ENCODE data around the gene KCNIP4.

KCNIP4 gene

DNA sequence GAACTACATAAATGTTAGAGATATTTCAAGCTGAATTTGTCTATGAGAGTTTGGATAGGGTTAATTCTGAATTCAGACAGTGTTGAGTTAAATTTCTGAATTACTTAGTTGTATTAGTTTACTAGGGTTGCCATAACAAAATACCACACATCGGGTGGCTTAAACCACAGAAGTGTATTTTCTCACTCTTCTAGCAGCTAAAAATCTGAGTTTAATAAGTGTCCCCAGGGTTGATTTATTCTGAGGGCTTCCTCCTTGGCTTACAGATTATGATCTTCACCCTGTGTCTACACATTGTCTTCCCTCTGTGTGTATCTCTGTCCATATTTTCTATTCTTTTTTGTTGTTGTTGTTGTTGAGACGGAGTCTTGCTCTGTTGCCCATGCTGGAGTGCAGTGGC, 929.8 kb downstream of the KCNIP4 start:
- Histone ChIP-seq H3K4me1 (ENCODE audit: control insufficient read depth, insufficient read depth, low read length) (no peaks in the 10 kb centered on the region), H3K9ac (ENCODE audit: low read length) (no peak overlapping the region), H3K4me3 (ENCODE audit: low read depth, low read length) (no peak overlapping the region), H3K27me3 (ENCODE audit: control insufficient read depth, insufficient read depth, low read length) (no peaks in the 10 kb centered on the region), H3K36me3 (ENCODE audit: control insufficient read depth, insufficient read depth, low read length) (no peaks in the 10 kb centered on the region), H3K27ac (ENCODE audit: low read depth, low read length) (no peak overlapping the region), H3K9me3 (ENCODE audit: control insufficient read depth, insufficient read depth, low read depth, low read length) (no peaks in the 10 kb centered on the region)

DNA sequence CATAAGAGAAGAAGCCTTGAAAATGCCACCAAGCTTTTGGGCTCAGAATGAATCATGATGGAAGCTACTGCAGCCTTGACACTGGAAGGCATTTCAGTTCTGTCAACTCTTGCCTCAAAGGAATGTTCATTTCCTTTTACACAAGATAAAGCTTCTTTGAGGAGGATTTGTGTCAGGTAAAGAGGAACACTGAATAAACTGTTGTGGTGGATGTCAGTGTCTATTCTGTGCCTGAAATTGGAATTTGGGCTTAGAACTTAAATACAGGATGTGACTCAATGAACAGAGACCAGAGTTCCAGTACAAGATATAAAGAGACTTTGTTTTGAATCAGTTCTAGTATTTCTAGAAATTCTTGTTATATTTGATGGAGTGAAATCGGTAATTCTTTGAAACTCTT, 935.1 kb downstream of the KCNIP4 start:
- Histone ChIP-seq H3K9ac (ENCODE audit: low read length) (no peak overlapping the region), H3K4me3 (ENCODE audit: low read depth, low read length) (no peak overlapping the region), H3K4me1 (ENCODE audit: control insufficient read depth, insufficient read depth, low read length) (no peaks in the 10 kb centered on the region), H3K27me3 (ENCODE audit: control insufficient read depth, insufficient read depth, low read length) (no peaks in the 10 kb centered on the region), H3K9me3 (ENCODE audit: control insufficient read depth, insufficient read depth, low read depth, low read length) (no peaks in the 10 kb centered on the region), H3K27ac (ENCODE audit: low read depth, low read length) (no peak overlapping the region), H3K36me3 (ENCODE audit: control insufficient read depth, insufficient read depth, low read length) (no peaks in the 10 kb centered on the region)

DNA sequence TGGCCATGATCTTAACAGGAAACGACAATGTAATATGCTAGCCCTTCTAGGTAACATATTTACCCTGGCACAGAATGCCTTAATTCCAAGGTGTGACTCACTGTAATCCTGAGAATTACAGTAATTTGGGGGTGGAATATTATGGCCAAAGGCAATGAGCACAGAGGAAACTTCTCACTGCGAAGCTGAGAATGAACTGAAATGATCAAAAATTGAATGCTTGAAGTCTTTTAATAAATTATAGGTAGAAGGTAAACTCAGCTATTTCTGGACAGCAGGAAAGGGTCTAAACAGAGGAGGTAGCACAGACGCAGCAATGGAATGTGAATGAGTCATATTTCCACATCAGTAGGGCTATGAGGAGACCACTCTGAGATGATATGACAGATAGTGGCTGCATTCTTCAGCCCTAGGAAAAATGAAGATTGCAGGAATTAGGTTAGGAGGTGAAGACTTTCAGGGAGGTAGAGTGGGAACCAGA, 935.7 kb downstream of the KCNIP4 start:
- H3K27me3 ChIP-seq (ENCODE audit: control insufficient read depth, insufficient read depth, low read length): no peaks in the 10 kb centered on the region
- H3K4me1 ChIP-seq (ENCODE audit: control insufficient read depth, insufficient read depth, low read length): no peaks in the 10 kb centered on the region
- H3K4me3 ChIP-seq (ENCODE audit: low read depth, low read length): no peak overlapping the region
- H3K9ac ChIP-seq (ENCODE audit: low read length): no peak overlapping the region
- no peak overlapping the region for H3K27ac ChIP-seq (ENCODE audit: low read depth, low read length)
- H3K36me3 ChIP-seq (ENCODE audit: control insufficient read depth, insufficient read depth, low read length): no peaks in the 10 kb centered on the region
- no peaks in the 10 kb centered on the region for H3K9me3 ChIP-seq (ENCODE audit: control insufficient read depth, insufficient read depth, low read depth, low read length)

DNA sequence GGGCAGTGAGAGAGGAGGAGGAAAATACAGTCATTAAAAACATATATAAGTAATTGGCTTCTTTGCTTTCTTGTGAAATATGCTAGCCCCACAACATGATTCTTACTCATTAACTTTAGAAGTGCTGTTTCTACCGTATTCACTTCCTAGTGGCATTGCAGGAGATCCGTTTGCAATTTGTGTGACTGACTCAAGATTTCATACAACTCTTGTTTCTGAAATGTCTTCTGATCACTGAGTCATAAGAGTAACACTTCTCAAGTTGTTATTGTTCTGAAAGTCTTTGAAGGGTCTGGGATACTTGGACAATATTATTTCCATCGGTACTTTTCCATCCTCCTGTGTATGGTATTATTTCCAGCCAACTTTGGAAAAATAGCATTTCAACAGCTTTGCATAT, 937.5 kb downstream of the KCNIP4 start:
- Histone ChIP-seq H3K4me3 (ENCODE audit: low read depth, low read length) (no peak overlapping the region), H3K27ac (ENCODE audit: low read depth, low read length) (no peak overlapping the region), H3K27me3 (ENCODE audit: control insufficient read depth, insufficient read depth, low read length) (no peaks in the 10 kb centered on the region), H3K4me1 (ENCODE audit: control insufficient read depth, insufficient read depth, low read length) (no peaks in the 10 kb centered on the region), H3K9me3 (ENCODE audit: control insufficient read depth, insufficient read depth, low read depth, low read length) (no peaks in the 10 kb centered on the region), H3K36me3 (ENCODE audit: control insufficient read depth, insufficient read depth, low read length) (no peaks in the 10 kb centered on the region), H3K9ac (ENCODE audit: low read length) (no peak overlapping the region)

DNA sequence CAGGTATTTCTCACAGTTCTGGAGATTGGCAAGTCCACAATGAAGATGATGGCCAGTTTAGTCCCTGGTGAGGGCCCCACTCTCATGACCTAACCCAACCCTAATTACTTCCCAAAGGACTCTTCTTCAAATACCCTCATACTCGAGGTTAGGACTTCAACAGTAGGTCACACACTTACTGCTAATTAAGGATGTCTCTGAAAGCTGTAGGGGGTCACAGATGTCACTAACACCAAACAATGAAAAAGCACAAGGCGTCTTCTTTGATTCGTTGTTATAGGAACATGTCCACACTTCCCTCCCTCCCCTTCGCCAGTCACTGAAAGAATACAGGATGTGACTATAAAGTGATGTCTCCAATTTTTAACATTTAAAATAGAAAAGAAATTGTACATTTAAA, 938.6 kb downstream of the KCNIP4 start:
- no peak overlapping the region for H3K4me3 ChIP-seq (ENCODE audit: low read depth, low read length)
- H3K36me3 ChIP-seq (ENCODE audit: control insufficient read depth, insufficient read depth, low read length): no peaks in the 10 kb centered on the region
- no peak overlapping the region for H3K9ac ChIP-seq (ENCODE audit: low read length)
- no peaks in the 10 kb centered on the region for H3K27me3 ChIP-seq (ENCODE audit: control insufficient read depth, insufficient read depth, low read length)
- no peaks in the 10 kb centered on the region for H3K9me3 ChIP-seq (ENCODE audit: control insufficient read depth, insufficient read depth, low read depth, low read length)
- no peak overlapping the region for H3K27ac ChIP-seq (ENCODE audit: low read depth, low read length)
- no peaks in the 10 kb centered on the region for H3K4me1 ChIP-seq (ENCODE audit: control insufficient read depth, insufficient read depth, low read length)

DNA sequence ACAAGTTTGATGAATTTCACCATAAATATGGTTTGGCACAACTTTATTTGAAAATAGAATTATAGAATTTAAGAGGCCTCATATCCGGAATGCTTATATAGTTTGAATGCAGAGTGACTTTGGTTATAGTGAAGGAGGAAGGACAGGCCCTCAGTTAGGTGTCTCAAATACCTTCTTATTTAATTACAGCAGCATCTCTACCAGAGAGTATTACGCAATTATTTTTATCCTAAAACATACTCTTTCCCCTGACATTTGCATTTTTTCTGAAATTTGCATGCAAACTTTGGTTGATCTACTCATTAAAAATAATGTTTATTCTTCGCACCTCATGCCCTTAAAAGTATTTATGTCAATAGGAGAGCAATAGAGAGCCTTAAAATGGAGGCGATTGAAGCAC, 942.9 kb downstream of the KCNIP4 start:
- H3K4me1 ChIP-seq (ENCODE audit: control insufficient read depth, insufficient read depth, low read length): peaks cover 3% of the 10 kb centered on the region; the same call in 1 of the 2 replicates
- H3K9me3 ChIP-seq (ENCODE audit: control insufficient read depth, insufficient read depth, low read depth, low read length): no peaks in the 10 kb centered on the region
- H3K9ac ChIP-seq (ENCODE audit: low read length): no peak overlapping the region
- no peak overlapping the region for H3K27ac ChIP-seq (ENCODE audit: low read depth, low read length)
- H3K4me3 ChIP-seq (ENCODE audit: low read depth, low read length): no peak overlapping the region
- no peaks in the 10 kb centered on the region for H3K36me3 ChIP-seq (ENCODE audit: control insufficient read depth, insufficient read depth, low read length)
- no peaks in the 10 kb centered on the region for H3K27me3 ChIP-seq (ENCODE audit: control insufficient read depth, insufficient read depth, low read length)

DNA sequence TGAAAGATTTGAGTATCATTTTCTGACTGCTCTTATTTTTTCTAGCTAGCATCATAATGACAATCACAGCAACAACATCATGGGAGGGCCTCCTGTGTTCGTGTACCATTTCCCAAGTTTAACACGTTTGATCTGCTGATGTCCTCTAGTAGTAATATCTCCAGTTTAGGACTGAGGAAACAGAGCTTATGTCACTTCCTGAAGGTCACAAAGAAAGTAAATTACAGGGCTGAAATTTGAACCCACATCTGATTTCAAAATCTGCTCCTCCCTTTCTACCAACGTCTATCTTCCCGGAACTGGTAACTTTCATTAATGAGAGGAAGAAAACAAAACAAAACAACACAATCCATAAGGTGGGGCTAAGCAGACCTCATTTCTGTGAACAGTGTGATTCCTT, 945.6 kb downstream of the KCNIP4 start:
- H3K27ac ChIP-seq (ENCODE audit: low read depth, low read length): no peak overlapping the region
- no peaks in the 10 kb centered on the region for H3K36me3 ChIP-seq (ENCODE audit: control insufficient read depth, insufficient read depth, low read length)
- no peak overlapping the region for H3K9ac ChIP-seq (ENCODE audit: low read length)
- H3K4me3 ChIP-seq (ENCODE audit: low read depth, low read length): no peak overlapping the region
- no peaks in the 10 kb centered on the region for H3K27me3 ChIP-seq (ENCODE audit: control insufficient read depth, insufficient read depth, low read length)
- H3K4me1 ChIP-seq (ENCODE audit: control insufficient read depth, insufficient read depth, low read length): peaks cover 3% of the 10 kb centered on the region; the same call in 1 of the 2 replicates
- H3K9me3 ChIP-seq (ENCODE audit: control insufficient read depth, insufficient read depth, low read depth, low read length): no peaks in the 10 kb centered on the region

DNA sequence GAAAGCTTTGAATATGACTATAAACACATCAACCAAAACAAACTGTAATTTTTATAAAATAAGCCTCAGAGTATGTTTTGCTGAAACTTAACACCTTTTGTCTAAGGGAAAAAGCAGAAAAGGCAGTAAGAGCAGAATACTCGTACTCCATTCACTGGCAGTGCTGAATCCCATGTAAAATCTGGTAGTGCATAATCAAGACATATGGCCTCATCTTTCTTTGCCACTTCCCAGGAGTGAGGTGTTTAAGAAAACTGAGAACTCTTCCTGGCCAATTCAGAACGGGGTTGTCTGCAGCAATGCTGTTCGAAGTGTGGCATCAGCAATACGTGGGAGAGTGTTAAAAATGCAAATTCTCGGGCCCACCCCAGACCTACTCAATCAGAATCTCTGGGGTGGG, 946.3 kb downstream of the KCNIP4 start:
- peaks cover 3% of the 10 kb centered on the region; the same call in 1 of the 2 replicates for H3K4me1 ChIP-seq (ENCODE audit: control insufficient read depth, insufficient read depth, low read length)
- H3K9me3 ChIP-seq (ENCODE audit: control insufficient read depth, insufficient read depth, low read depth, low read length): no peaks in the 10 kb centered on the region
- no peak overlapping the region for H3K27ac ChIP-seq (ENCODE audit: low read depth, low read length)
- H3K27me3 ChIP-seq (ENCODE audit: control insufficient read depth, insufficient read depth, low read length): no peaks in the 10 kb centered on the region
- no peak overlapping the region for H3K9ac ChIP-seq (ENCODE audit: low read length)
- no peaks in the 10 kb centered on the region for H3K36me3 ChIP-seq (ENCODE audit: control insufficient read depth, insufficient read depth, low read length)
- no peak overlapping the region for H3K4me3 ChIP-seq (ENCODE audit: low read depth, low read length)

DNA sequence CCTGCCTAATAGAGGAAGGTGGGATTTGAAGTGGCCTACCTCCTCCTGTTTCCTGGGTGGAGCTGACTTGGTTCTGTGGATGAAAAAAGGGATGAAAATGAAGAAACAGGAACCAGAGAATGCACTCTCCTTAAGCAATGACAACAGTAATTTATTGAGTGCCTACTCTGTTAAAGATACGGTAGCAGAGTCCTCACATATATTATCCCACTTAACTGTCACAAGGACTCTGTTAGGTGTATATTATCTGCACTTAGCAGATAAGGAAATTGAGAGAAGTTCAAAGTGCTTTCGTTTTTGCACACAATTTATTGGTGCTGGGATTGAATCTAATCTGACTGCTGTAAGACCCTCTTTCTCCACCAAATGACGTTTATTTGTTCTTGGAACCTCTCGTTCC, 947.1 kb downstream of the KCNIP4 start:
- Histone ChIP-seq H3K9ac (ENCODE audit: low read length) (no peak overlapping the region), H3K4me3 (ENCODE audit: low read depth, low read length) (no peak overlapping the region), H3K4me1 (ENCODE audit: control insufficient read depth, insufficient read depth, low read length) (peaks cover 3% of the 10 kb centered on the region; the same call in 1 of the 2 replicates), H3K27ac (ENCODE audit: low read depth, low read length) (no peak overlapping the region), H3K27me3 (ENCODE audit: control insufficient read depth, insufficient read depth, low read length) (no peaks in the 10 kb centered on the region), H3K9me3 (ENCODE audit: control insufficient read depth, insufficient read depth, low read depth, low read length) (no peaks in the 10 kb centered on the region), H3K36me3 (ENCODE audit: control insufficient read depth, insufficient read depth, low read length) (no peaks in the 10 kb centered on the region)

DNA sequence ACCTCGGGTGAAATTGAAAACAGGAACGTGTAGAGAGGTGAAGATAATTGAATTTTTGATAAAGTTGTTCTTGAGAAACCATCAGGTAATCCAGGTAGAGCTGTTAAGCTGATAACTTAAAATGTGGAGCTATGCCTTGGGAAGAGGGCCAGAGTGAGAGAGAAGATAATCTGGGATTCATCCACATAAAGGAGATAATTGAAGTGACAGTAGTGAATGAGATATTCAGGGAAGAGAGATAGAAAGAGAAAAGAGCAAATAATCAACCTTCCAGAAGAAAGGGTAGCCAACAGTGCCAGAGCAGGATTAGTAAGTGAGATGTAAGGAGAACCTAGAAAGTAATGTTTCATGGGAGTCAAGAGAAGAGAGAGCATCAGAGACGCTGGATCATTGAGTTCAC, 950.7 kb downstream of the KCNIP4 start:
- no peak overlapping the region for H3K4me3 ChIP-seq (ENCODE audit: low read depth, low read length)
- H3K4me1 ChIP-seq (ENCODE audit: control insufficient read depth, insufficient read depth, low read length): peaks cover under 1% of the 10 kb centered on the region; the same call in 1 of the 2 replicates
- no peak overlapping the region for H3K9ac ChIP-seq (ENCODE audit: low read length)
- no peaks in the 10 kb centered on the region for H3K27me3 ChIP-seq (ENCODE audit: control insufficient read depth, insufficient read depth, low read length)
- H3K36me3 ChIP-seq (ENCODE audit: control insufficient read depth, insufficient read depth, low read length): no peaks in the 10 kb centered on the region
- no peak overlapping the region for H3K27ac ChIP-seq (ENCODE audit: low read depth, low read length)
- peaks cover 10% of the 10 kb centered on the region for H3K9me3 ChIP-seq (ENCODE audit: control insufficient read depth, insufficient read depth, low read depth, low read length)

DNA sequence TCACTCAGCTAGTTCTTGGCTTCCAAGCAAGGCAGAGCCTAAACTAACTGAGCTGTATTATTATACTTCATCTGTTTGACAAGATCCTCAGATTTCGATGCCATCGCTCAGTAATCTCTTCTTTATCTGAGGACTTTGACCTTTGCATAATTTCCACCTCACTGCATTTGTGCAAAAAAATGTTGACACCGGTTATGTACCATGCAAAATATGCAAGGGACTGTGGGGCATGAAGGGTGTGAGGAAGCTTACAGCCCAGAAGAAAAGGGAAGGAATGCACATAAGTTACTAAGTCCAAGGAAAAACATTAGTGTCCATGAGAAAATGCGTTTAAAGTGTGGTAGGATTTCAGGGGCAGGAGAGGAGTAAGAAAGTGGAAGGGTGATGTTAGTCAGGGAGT, 953.0 kb downstream of the KCNIP4 start:
- Histone ChIP-seq H3K27me3 (ENCODE audit: control insufficient read depth, insufficient read depth, low read length) (no peaks in the 10 kb centered on the region), H3K9me3 (ENCODE audit: control insufficient read depth, insufficient read depth, low read depth, low read length) (peaks cover 10% of the 10 kb centered on the region), H3K9ac (ENCODE audit: low read length) (no peak overlapping the region), H3K27ac (ENCODE audit: low read depth, low read length) (no peak overlapping the region), H3K4me3 (ENCODE audit: low read depth, low read length) (no peak overlapping the region), H3K4me1 (ENCODE audit: control insufficient read depth, insufficient read depth, low read length) (no peaks in the 10 kb centered on the region), H3K36me3 (ENCODE audit: control insufficient read depth, insufficient read depth, low read length) (no peaks in the 10 kb centered on the region)

DNA sequence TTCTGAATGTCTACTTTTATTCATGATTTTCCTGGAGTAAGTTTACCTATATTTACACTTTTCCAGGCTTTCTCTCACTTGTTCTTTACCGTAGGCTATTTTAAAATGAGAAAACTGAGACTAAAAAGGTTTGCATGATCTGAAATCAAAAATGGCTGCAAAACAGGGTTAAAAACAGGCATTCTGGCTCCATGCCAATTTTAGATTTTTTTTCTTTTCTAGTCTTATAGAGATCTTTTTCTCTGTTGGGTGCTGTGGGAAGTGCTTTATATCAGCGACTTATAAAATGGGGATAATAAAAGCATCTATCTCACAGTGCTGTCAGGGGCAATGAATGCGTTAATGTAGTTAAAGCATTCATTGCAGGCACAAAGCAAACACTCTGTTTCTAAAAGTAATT, 953.6 kb downstream of the KCNIP4 start:
- no peak overlapping the region for H3K4me3 ChIP-seq (ENCODE audit: low read depth, low read length)
- H3K27me3 ChIP-seq (ENCODE audit: control insufficient read depth, insufficient read depth, low read length): no peaks in the 10 kb centered on the region
- no peaks in the 10 kb centered on the region for H3K4me1 ChIP-seq (ENCODE audit: control insufficient read depth, insufficient read depth, low read length)

More for the DNA sequence above, 953.6 kb downstream of the KCNIP4 start:
- no peak overlapping the region for H3K9ac ChIP-seq (ENCODE audit: low read length)
- H3K27ac ChIP-seq (ENCODE audit: low read depth, low read length): no peak overlapping the region
- no peaks in the 10 kb centered on the region for H3K36me3 ChIP-seq (ENCODE audit: control insufficient read depth, insufficient read depth, low read length)
- H3K9me3 ChIP-seq (ENCODE audit: control insufficient read depth, insufficient read depth, low read depth, low read length): peaks cover 10% of the 10 kb centered on the region
